Small intestine (tissue), 7 donors: ENCODE results near the gene ELMO1. TPM values are rescaled to one million over a fixed set of nuclear protein-coding genes. Genes with fewer than 3 reads are reported as not detected.

Experiments
- DNase-seq, 2 donors: peaks; one replicate each; pipeline versions ENCODE4 v3.0.0 to v3.0.0-alpha.2; 2013
- FAIRE-seq: peaks from 2 replicates; lab custom pipeline; 2012; peaks lifted over from hg19 to GRCh38; lab: Jason Lieb, UNC
- H3K27ac ChIP-seq, 3 donors: one replicate each; pipeline ENCODE4 v1.5.1; 2013; ENCODE audit warnings: low read length in 2 of 3, mild to moderate bottlenecking in 2 of 3, control low read depth in 1 of 3, inconsistent platforms in 1 of 3, low read depth in 1 of 3, moderate library complexity in 1 of 3
- H3K27me3 ChIP-seq, 3 donors: one replicate each; pipeline ENCODE4 v1.6.1; 2013; ENCODE audit warnings: low read length in 3 of 3, inconsistent platforms in 1 of 3; ENCODE audit not compliant: control insufficient read depth in 3 of 3, insufficient read depth in 3 of 3
- H3K36me3 ChIP-seq, 3 donors: one replicate each; pipeline ENCODE4 v1.6.1; 2013; ENCODE audit warnings: low read length in 3 of 3, inconsistent platforms in 1 of 3, low read depth in 1 of 3, mild to moderate bottlenecking in 1 of 3, moderate library complexity in 1 of 3; ENCODE audit not compliant: control insufficient read depth in 3 of 3, insufficient read depth in 2 of 3
- H3K4me1 ChIP-seq, 3 donors: one replicate each; pipeline ENCODE4 v1.6.1; 2013; ENCODE audit warnings: low read length in 2 of 3, inconsistent platforms in 1 of 3, low read depth in 1 of 3, mild to moderate bottlenecking in 1 of 3, moderate library complexity in 1 of 3; ENCODE audit not compliant: control insufficient read depth in 3 of 3, insufficient read depth in 2 of 3
- H3K4me3 ChIP-seq, 3 donors: one replicate each; pipeline ENCODE4 v1.5.1; 2013; ENCODE audit warnings: low read length in 3 of 3, control low read depth in 1 of 3, inconsistent platforms in 1 of 3, low read depth in 1 of 3, mild to moderate bottlenecking in 1 of 3, moderate library complexity in 1 of 3
- H3K9me3 ChIP-seq, 2 donors: one replicate each; pipeline ENCODE4 v1.6.1; 2013; ENCODE audit warnings: low read depth in 1 of 2, low read length in 1 of 2; ENCODE audit not compliant: control insufficient read depth in 2 of 2, insufficient read depth in 1 of 2
- WGBS, 3 donors: extraction: QIAGEN DNeasy Blood & Tissue Kit; methylation state at CpG; one replicate each; pipeline ENCODE4 v1.1.7; 2013; 5-methylcytosine and 5-hydroxymethylcytosine counted together
- polyA plus RNA-seq, 4 donors: library from polyadenylated mRNA; stranded (reverse) in 3 of 4; unstranded in 1 of 4; fragments of 200-250 nt in 3 of 4; fragments of 120-200 nt in 1 of 4; gene quantifications; one replicate each; pipeline versions ENCODE4 v1.2.1 to v1.2.3, GENCODE V29; 2013
- donor health status: healthy with polysubstance abuse.
- donor health status: control.
- donor health status: control.
- donor health status: Bipolar disorder and iron deficiency.
- donor health status: healthy.

Gene ELMO1
- polyA plus RNA-seq, 4 donors, result 1.8 to 9.3 (median 7.3) TPM

GRCh38 chr7:36951257-36951697, 497.4 kb downstream of the ELMO1 start:
- DNase-seq (no peak), FAIRE-seq (no peak)
- peaks cover 0 to 16% (median 0%) of the 10 kb centered on the region in 3 donors for H3K4me1 ChIP-seq
- no peak overlapping the region for H3K4me3 ChIP-seq
- no peak overlapping the region for H3K27ac ChIP-seq
- no peaks in the 10 kb centered on the region for H3K36me3 ChIP-seq
- H3K9me3 ChIP-seq, result peaks cover 0 to 12% of the 10 kb centered on the region in 2 donors
- 85 to 91% (median 87%) methylated on average over 3 of the region's 3 CpGs for WGBS, 3 donors
- no peaks in the 10 kb centered on the region for H3K27me3 ChIP-seq

- no peaks in the 10 kb centered on the region for H3K27me3 ChIP-seq
- no peak overlapping the region for H3K27ac ChIP-seq
- 74 to 81% (median 79%) methylated on average over 8 of the region's 8 CpGs for WGBS, 3 donors
- no peak for FAIRE-seq
- H3K36me3 ChIP-seq, result no peaks in the 10 kb centered on the region
- peak; percentile 12 to 67 for DNase-seq
- H3K9me3 ChIP-seq, result peaks cover 0 to 12% of the 10 kb centered on the region in 2 donors
- H3K4me3 ChIP-seq, result no peak overlapping the region
- H3K4me1 ChIP-seq, result peaks cover 0 to 16% (median 0%) of the 10 kb centered on the region in 3 donors
Measured at GRCh38 chr7:36949711-36950600, 498.7 kb downstream of the ELMO1 start.

GRCh38 chr7:36946401-36946739, 502.3 kb downstream of the ELMO1 start:
- Histone ChIP-seq H3K4me1 (peaks cover 0 to 16% (median 0%) of the 10 kb centered on the region in 3 donors), H3K36me3 (no peaks in the 10 kb centered on the region), H3K27me3 (no peaks in the 10 kb centered on the region), H3K9me3 (peaks cover 0 to 19% of the 10 kb centered on the region in 2 donors), H3K4me3 (no peak overlapping the region), H3K27ac (no peak overlapping the region)
- FAIRE-seq (no peak), DNase-seq (no peak)
- WGBS, 3 donors, result 77 to 79% (median 79%) methylated on average over 2 of the region's 2 CpGs

- Histone ChIP-seq H3K36me3 (no peaks in the 10 kb centered on the region), H3K27ac (peak overlapping the region in 1 of 3 donors; percentile 38), H3K9me3 (peaks cover 0 to 17% of the 10 kb centered on the region in 2 donors), H3K4me3 (no peak overlapping the region), H3K27me3 (no peaks in the 10 kb centered on the region), H3K4me1 (peaks cover 0 to 16% (median 0%) of the 10 kb centered on the region in 3 donors)
- DNase-seq, result peak; percentile 43 to 49
- WGBS, 3 donors, result 58 to 69% (median 67%) methylated on average over 7 of the region's 7 CpGs
- no peak for FAIRE-seq
Measured at GRCh38 chr7:36945612-36946400, 502.9 kb downstream of the ELMO1 start.

GRCh38 chr7:36944838-36945237, 503.8 kb downstream of the ELMO1 start:
- H3K27ac ChIP-seq, result no peak overlapping the region
- peak in 1 of 2 donors; percentile 13 for DNase-seq

GRCh38 chr7:36943591-36944435, 504.9 kb downstream of the ELMO1 start:
- 69 to 76% (median 69%) methylated on average over 8 of the region's 8 CpGs for WGBS, 3 donors
- no peak overlapping the region for H3K4me3 ChIP-seq
- DNase-seq (no peak), FAIRE-seq (no peak)
- H3K27ac ChIP-seq, result no peak overlapping the region
- peaks cover 0 to 5% (median 0%) of the 10 kb centered on the region in 3 donors for H3K4me1 ChIP-seq
- peaks cover 0 to 27% of the 10 kb centered on the region in 2 donors for H3K9me3 ChIP-seq
- no peaks in the 10 kb centered on the region for H3K36me3 ChIP-seq
- no peaks in the 10 kb centered on the region for H3K27me3 ChIP-seq

More at GRCh38 chr7:36944838-36945237, 503.8 kb downstream of the ELMO1 start:
- Histone ChIP-seq H3K36me3 (no peaks in the 10 kb centered on the region), H3K4me3 (no peak overlapping the region), H3K27me3 (no peaks in the 10 kb centered on the region), H3K9me3 (peaks cover 0 to 22% of the 10 kb centered on the region in 2 donors), H3K4me1 (peaks cover 0 to 12% (median 0%) of the 10 kb centered on the region in 3 donors)
- no peak for FAIRE-seq
- WGBS, 3 donors, result 67 to 75% (median 73%) methylated on average over 5 of the region's 5 CpGs

- WGBS, 3 donors, result 91 to 93% (median 91%) methylated on average over 9 of the region's 9 CpGs
- H3K27ac ChIP-seq, result no peak overlapping the region
- FAIRE-seq (no peak), DNase-seq (no peak)
- peaks cover 0 to 34% of the 10 kb centered on the region in 2 donors for H3K9me3 ChIP-seq
- no peaks in the 10 kb centered on the region for H3K27me3 ChIP-seq
- H3K36me3 ChIP-seq, result no peaks in the 10 kb centered on the region
- H3K4me3 ChIP-seq, result no peak overlapping the region
- H3K4me1 ChIP-seq, result peaks cover 0 to 5% (median 0%) of the 10 kb centered on the region in 3 donors
Measured at GRCh38 chr7:36942955-36943354, 505.7 kb downstream of the ELMO1 start.
